ENCODE results near the gene CHADL. TPM values are rescaled to one million over a fixed set of nuclear protein-coding genes. Genes with fewer than 3 reads are reported as not detected.
A peak's percentile ranks its signal among the peaks of the same experiment; 100 is the strongest.
"Not testable (repeated sequence)": the region's sequence is repeated elsewhere in the genome, so short reads cannot be mapped to it uniquely, and the experiment has no call there.

CHADL gene
- total RNA-seq, 2 experiments from 2014 or later: 0.11 TPM

GRCh38 chr22:41201141-41201540 is 39.6 kb downstream of the CHADL start:
- ChIA-PET CTCF (no interaction called here), POLR2A (interaction anchor here (0.6 kb wide), 2 partner anchors 35 to 922 kb away, joined by 3 read pairs; no protein-coding TSS in a partner anchor)
- H3K4me1 Mint-ChIP-seq: peaks cover 20% of the 10 kb centered on the region
- DNase-seq (no peak), ATAC-seq (no peak)
- no peak overlapping the region for H3K27ac Mint-ChIP-seq
- H3K36me3 Mint-ChIP-seq (ENCODE audit: low read depth): peaks cover 3% of the 10 kb centered on the region
- intact Hi-C loops (cut with DNase I, micrococcal nuclease): loop anchor here in 1 of 2 experiments (10.0 kb wide), 1 partner anchor 246 kb away; the partner anchor contains the start of gene RBX1
- peaks cover 10% of the 10 kb centered on the region for H3K27me3 Mint-ChIP-seq
- no peak overlapping the region for H3K4me3 Mint-ChIP-seq
- no peaks in the 10 kb centered on the region for H3K9me3 Mint-ChIP-seq (ENCODE audit: low read depth)

DNA sequence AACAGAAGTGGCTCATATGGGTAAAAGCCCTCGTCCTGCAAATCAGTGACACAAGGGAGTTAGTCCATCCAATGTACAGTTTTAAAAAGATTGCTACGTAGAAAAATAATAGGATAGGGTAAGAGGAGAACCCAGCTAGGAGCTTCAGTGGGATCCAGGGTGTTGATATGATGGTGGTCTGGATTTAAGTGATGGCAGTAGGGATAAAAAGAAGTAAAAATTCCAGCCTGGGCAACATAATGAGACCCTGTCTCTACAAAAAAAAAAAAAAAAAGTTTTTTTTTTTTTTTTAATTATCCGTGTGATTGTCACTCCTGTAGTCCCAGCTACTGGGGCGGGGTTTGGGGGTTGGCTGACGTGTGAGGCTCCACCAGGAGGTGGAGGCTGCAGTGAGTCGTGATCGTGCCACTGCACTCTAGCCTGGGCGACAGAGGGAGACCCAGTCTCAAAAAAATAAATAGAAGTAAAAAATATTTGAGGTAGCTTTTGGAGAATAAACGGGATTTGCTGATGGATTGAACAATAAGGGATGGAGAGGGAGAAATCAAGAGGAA is 42.6 kb downstream of the CHADL start:
- Mint-ChIP-seq H3K27ac (peak overlapping the region; percentile 53), H3K27me3 (peaks cover 1% of the 10 kb centered on the region), H3K4me1 (peaks cover 11% of the 10 kb centered on the region), H3K9me3 (ENCODE audit: low read depth) (no peaks in the 10 kb centered on the region), H3K4me3 (peak overlapping the region; percentile 77), H3K36me3 (ENCODE audit: low read depth) (no peaks in the 10 kb centered on the region)
- peak; percentile 83 for DNase-seq
- POLR2A ChIA-PET: interaction anchor here (0.6 to 1.1 kb wide), 2 partner anchors 15 to 89 kb away, joined by 4 to 5 read pairs; no protein-coding TSS in a partner anchor
- peak; percentile 76 for ATAC-seq
- CTCF ChIA-PET: interaction anchor here (0.6 to 1.5 kb wide), 3 partner anchors 13 to 275 kb away, joined by 3 to 8 read pairs (median 3); no protein-coding TSS in a partner anchor
- intact Hi-C loops (cut with DNase I, micrococcal nuclease): no loop called here

GRCh38 chr22:41197038-41197972 is 43.4 kb downstream of the CHADL start:
- no peak overlapping the region for H3K27ac Mint-ChIP-seq
- H3K9me3 Mint-ChIP-seq (ENCODE audit: low read depth): no peaks in the 10 kb centered on the region
- H3K4me3 Mint-ChIP-seq: peak overlapping the region; percentile 77
- intact Hi-C loops (cut with DNase I, micrococcal nuclease): loop anchor here in 1 of 2 experiments (1.0 to 2.0 kb wide), 7 partner anchors 8 to 341 kb away; partner anchors contain the start of genes L3MBTL2, RANGAP1, RBX1 and ST13
- CTCF ChIA-PET: interaction anchor here (0.6 to 1.5 kb wide), 5 partner anchors 14 to 486 kb away, joined by 3 to 8 read pairs (median 3); no protein-coding TSS in a partner anchor
- H3K4me1 Mint-ChIP-seq: peaks cover 11% of the 10 kb centered on the region
- no peaks in the 10 kb centered on the region for H3K36me3 Mint-ChIP-seq (ENCODE audit: low read depth)
- peak; percentile 82 for ATAC-seq
- no peaks in the 10 kb centered on the region for H3K27me3 Mint-ChIP-seq
- peak; percentile 89 for DNase-seq
- POLR2A ChIA-PET: interaction anchor here (1.1 kb wide), 1 partner anchor 89 kb away, joined by 4 read pairs; no protein-coding TSS in a partner anchor

DNA sequence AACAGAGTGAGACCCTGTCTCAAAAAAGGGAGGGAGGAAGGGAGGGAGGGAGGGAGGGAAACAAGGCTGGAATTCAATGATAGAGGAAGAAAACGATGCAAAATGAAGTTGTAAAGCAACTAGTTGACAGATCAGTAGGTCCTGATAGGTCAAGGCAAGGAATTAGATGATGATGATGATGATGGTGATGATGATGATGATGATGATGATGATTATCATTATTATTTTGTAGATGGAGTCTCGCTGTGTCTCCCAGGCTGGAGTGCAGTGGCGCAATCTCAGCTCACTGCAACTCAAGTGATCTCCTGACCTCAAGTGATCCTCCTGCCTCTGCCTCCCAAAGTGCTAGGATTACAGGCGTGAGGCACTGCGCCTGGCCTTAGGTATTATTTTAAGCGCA is 46.9 kb downstream of the CHADL start:
- intact Hi-C loops (cut with DNase I, micrococcal nuclease): no loop called here
- DNase-seq: no peak
- peaks cover 11% of the 10 kb centered on the region for H3K4me1 Mint-ChIP-seq
- no peaks in the 10 kb centered on the region for H3K9me3 Mint-ChIP-seq (ENCODE audit: low read depth)
- ChIA-PET CTCF (interaction anchor here (1.2 kb wide), 1 partner anchor 271 kb away, joined by 4 read pairs; no protein-coding TSS in a partner anchor), POLR2A (interaction anchor here (1.0 kb wide), 1 partner anchor 13 kb away, joined by 3 read pairs; no protein-coding TSS in a partner anchor)
- ATAC-seq: no peak
- H3K27me3 Mint-ChIP-seq: no peaks in the 10 kb centered on the region
- H3K27ac Mint-ChIP-seq: no peak overlapping the region
- H3K4me3 Mint-ChIP-seq: no peak overlapping the region
- no peaks in the 10 kb centered on the region for H3K36me3 Mint-ChIP-seq (ENCODE audit: low read depth)

- no peaks in the 10 kb centered on the region for H3K36me3 Mint-ChIP-seq (ENCODE audit: low read depth)
- H3K9me3 Mint-ChIP-seq (ENCODE audit: low read depth): no peaks in the 10 kb centered on the region
- H3K27me3 Mint-ChIP-seq: no peaks in the 10 kb centered on the region
- ChIA-PET POLR2A (no interaction called here), CTCF (interaction anchor here (0.9 kb wide), 1 partner anchor 269 kb away, joined by 5 read pairs; no protein-coding TSS in a partner anchor)
- intact Hi-C loops (cut with DNase I, micrococcal nuclease): no loop called here
- H3K4me3 Mint-ChIP-seq: no peak overlapping the region
- no peak for ATAC-seq
- no peak overlapping the region for H3K27ac Mint-ChIP-seq
- no peak for DNase-seq
- no peaks in the 10 kb centered on the region for H3K4me1 Mint-ChIP-seq
Measured at GRCh38 chr22:41191467-41191866, 49.3 kb downstream of the CHADL start.

DNA sequence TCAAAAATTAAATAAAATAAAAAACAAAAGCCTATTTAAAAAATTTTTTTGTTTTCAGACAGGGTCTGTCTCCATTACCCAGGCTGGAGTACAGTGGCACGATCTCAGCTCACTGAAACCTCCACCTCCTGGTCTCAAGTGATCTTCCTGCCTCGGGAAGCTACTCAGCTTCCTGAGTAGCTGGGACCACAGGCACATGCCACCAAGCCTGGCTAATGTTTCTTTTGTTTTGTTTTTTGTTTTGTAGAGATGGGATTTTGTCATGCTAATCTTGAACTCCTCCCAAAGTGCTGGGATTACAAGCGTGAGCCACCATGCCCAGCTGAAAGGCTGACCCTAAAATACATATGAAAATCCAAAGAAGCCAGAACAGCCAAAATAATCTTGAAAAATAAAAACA is 56.1 kb downstream of the CHADL start:
- Mint-ChIP-seq H3K36me3 (ENCODE audit: low read depth) (no peaks in the 10 kb centered on the region), H3K27ac (no peak overlapping the region), H3K9me3 (ENCODE audit: low read depth) (no peaks in the 10 kb centered on the region), H3K4me3 (no peak overlapping the region), H3K27me3 (no peaks in the 10 kb centered on the region), H3K4me1 (no peaks in the 10 kb centered on the region)
- intact Hi-C loops (cut with DNase I, micrococcal nuclease): no loop called here
- POLR2A ChIA-PET: interaction anchor here (0.7 to 1.2 kb wide), 2 partner anchors 33 to 231 kb away, joined by 3 to 4 read pairs; no protein-coding TSS in a partner anchor
- DNase-seq (no peak), ATAC-seq (no peak)
- CTCF ChIA-PET: no interaction called here

GRCh38 chr22:41181349-41182241 is 59.1 kb downstream of the CHADL start:
- intact Hi-C loops (cut with DNase I, micrococcal nuclease): no loop called here
- H3K36me3 Mint-ChIP-seq (ENCODE audit: low read depth): peaks cover 19% of the 10 kb centered on the region
- H3K4me3 Mint-ChIP-seq: no peak overlapping the region
- H3K27ac Mint-ChIP-seq: no peak overlapping the region
- H3K4me1 Mint-ChIP-seq: no peaks in the 10 kb centered on the region
- DNase-seq: no peak
- ChIA-PET POLR2A (interaction anchor here (0.7 kb wide), 1 partner anchor 12 kb away, joined by 3 read pairs; no protein-coding TSS in a partner anchor), CTCF (interaction anchor here (0.6 to 1.4 kb wide), 5 partner anchors 17 to 259 kb away, joined by 3 to 5 read pairs (median 3); no protein-coding TSS in a partner anchor)
- peak; percentile 57 for ATAC-seq
- H3K27me3 Mint-ChIP-seq: no peaks in the 10 kb centered on the region
- H3K9me3 Mint-ChIP-seq (ENCODE audit: low read depth): no peaks in the 10 kb centered on the region

- POLR2A ChIA-PET: interaction anchor here (0.7 kb wide), 1 partner anchor 13 kb away, joined by 3 read pairs; no protein-coding TSS in a partner anchor
- no peak for ATAC-seq
- intact Hi-C loops (cut with DNase I, micrococcal nuclease): no loop called here
Measured at GRCh38 chr22:41180926-41181325, 59.8 kb downstream of the CHADL start.

GRCh38 chr22:41180362-41180761 is 60.4 kb downstream of the CHADL start:
- H3K27me3 Mint-ChIP-seq; intact Hi-C loops (cut with DNase I, micrococcal nuclease); DNase-seq; ATAC-seq; H3K4me1 Mint-ChIP-seq; H3K27ac Mint-ChIP-seq; H3K4me3 Mint-ChIP-seq; POLR2A ChIA-PET; H3K9me3 Mint-ChIP-seq (ENCODE audit: low read depth): not testable (repeated sequence)
- CTCF ChIA-PET: interaction anchor here (1.1 kb wide), 1 partner anchor 258 kb away, joined by 5 read pairs; no protein-coding TSS in a partner anchor
- peaks cover 32% of the 10 kb centered on the region for H3K36me3 Mint-ChIP-seq (ENCODE audit: low read depth)

More at GRCh38 chr22:41180926-41181325, 59.8 kb downstream of the CHADL start:
- Mint-ChIP-seq H3K4me1 (no peaks in the 10 kb centered on the region), H3K36me3 (ENCODE audit: low read depth) (peaks cover 26% of the 10 kb centered on the region), H3K27me3 (no peaks in the 10 kb centered on the region), H3K27ac (no peak overlapping the region), H3K9me3 (ENCODE audit: low read depth) (no peaks in the 10 kb centered on the region), H3K4me3 (no peak overlapping the region)
- CTCF ChIA-PET: interaction anchor here (0.6 to 1.4 kb wide), 4 partner anchors 17 to 258 kb away, joined by 3 to 5 read pairs (median 3); no protein-coding TSS in a partner anchor
- DNase-seq: no peak
